CD4-positive, alpha-beta T cell treated with Interleukin-12 subunit alpha and Interleukin-12 subunit beta, for 1 hour (primary cell): ENCODE results near the gene PHC2.

Source experiments
- DNase-seq: peaks from one replicate; pipeline ENCODE4 v3.0.0-alpha.2; 2020

PHC2 gene

GRCh38 chr1:33420870-33421775 lies 9.8 kb downstream of the PHC2 start:
- no peak for DNase-seq

DNA sequence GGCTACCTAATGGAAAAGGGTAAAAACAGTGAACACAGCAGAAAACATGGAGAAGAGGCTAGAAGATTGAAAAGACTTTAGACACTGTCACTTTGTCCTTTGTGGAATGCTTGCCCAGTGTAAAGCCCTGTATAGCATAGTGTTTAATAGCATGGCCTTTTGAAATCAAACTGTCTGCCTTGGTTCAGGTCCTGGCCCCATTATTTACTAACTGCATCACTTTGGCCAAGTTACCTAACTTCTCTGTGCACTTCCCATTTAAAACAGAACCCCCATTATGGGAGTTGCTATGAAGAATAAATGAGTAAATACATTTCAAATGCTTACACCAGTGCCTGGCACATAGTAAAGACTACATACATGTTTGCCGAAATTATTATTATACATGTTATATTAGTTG lies 12.1 kb downstream of the PHC2 start:
- no peak for DNase-seq

DNA sequence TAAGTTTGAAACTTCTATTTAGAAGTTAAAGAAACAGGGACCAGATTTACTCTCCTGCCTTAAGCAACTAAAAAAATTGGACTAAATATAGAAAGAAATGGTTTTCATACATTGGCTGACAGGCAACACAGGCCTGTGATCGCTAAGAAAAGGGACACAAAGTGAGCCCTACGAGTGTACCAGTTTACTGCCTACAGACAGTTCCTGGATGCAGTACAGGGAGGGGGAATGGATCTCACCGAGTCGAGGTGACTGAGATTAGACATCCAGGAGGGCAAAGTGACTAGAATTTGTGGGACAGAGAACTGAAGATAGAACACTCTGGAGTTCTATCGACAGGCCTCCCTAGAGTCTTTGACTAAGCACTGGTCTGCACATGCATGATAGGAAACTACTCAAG lies 16.0 kb downstream of the PHC2 start:
- no peak for DNase-seq

- no peak for DNase-seq
Measured at GRCh38 chr1:33410091-33410701, 20.7 kb downstream of the PHC2 start.

- no peak for DNase-seq
Measured at GRCh38 chr1:33408093-33408436, 22.8 kb downstream of the PHC2 start.

DNA sequence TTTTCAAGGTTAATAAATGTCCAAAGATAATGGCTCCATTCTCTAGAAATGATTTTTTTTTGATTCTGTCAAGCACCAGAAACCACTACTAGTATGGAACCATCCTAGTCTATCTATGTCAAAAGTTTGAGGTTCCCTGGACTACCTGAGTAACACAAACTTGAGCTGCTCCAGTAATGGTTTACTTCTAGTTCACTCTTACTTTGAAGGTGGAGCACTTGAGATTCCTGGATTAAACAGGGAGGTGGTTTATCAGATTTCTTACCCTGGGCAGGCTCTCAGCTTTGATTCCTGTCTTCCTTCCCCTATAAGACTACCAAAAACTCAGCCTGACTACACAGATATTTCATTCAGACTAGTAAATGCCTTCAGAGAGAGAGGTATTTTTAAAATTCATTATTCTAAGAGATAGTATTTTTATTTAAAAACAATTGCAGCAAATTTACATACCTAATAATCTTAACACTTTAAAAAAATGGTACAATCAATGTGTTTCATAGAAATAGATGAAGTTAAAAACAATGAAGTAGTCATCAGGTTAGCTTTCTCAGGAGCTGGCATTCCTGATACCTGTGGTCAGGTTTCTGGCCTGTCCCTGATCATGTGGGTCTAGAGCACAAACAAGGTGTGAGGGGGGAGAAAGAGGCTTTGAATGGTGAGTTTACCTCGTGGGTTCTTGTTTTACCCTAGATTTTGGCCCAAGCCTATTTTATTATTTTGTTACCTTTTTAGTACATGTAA lies 23.4 kb downstream of the PHC2 start:
- no peak for DNase-seq

DNA sequence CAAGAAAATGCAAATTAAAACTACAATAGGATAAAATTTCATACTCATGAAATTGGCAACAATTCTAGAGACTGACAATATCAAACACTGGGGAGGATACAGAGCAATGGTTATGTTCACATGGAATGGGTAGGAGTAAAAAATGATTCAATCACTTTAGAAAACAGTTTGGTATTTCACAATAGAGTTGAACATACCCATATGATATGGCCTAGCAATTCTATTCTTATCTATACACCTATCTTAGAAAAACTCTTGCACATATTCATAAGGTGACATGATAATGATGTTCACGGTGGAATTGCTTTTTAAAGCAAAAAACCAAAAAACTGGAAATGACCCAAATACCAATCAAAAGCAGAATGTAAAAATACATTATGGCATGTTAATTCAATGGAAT lies 28.7 kb downstream of the PHC2 start:
- DNase-seq, result no peak

- no peak for DNase-seq
Measured at GRCh38 chr1:33401471-33401870, 29.4 kb downstream of the PHC2 start.

DNA sequence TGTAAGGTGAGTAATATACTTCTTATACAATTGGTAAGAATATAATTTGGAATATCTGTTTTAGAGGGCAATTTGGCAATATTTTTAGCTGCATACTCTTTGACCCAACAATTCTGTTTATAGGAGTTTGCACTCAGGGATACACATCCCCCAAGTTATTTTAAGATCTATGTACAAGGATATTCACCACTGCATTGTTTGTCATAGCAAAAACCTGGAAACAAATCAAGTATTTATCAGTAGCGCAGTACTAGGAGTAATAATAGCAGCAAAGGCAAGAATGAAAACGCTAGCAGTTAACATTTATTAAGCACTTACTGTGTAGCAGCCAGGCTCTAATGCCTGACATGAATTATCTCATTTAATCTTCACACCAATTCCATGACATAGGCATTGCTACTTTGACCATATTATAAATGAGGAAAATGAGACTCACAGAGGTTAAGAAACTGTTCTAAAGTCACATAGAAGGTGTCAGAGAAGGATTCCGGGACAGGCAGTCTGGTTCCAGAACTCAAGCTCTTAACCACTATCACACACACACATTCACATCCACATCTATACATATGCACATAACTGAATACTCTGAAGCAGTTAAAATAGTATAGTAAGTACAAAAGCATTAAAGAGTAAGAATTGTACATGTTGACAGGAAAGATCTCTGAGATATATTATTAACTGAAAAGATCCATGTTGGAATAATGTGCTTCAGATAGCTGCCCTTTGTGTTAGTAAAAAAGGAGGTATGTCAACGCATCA lies 30.6 kb downstream of the PHC2 start:
- DNase-seq, result no peak

DNA sequence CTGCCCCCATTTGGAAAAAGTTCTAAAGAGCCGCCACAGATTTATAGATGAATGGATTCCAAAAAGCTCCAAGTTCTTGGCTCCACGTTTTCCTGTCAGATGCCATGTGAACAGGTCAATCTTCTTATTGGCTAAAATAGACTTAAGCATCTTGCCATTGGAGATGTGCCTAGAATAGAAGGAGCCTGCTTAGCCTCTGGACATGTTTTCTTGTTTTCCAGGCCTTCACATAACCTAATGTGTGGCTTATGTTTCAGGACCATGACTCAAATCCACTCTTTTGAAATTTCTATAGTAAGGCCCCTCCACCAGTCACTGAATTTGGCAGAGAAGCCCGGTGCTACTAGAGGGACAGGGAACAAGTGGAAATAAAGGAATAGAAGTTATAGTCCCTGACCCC lies 31.5 kb downstream of the PHC2 start:
- DNase-seq, result no peak

DNA sequence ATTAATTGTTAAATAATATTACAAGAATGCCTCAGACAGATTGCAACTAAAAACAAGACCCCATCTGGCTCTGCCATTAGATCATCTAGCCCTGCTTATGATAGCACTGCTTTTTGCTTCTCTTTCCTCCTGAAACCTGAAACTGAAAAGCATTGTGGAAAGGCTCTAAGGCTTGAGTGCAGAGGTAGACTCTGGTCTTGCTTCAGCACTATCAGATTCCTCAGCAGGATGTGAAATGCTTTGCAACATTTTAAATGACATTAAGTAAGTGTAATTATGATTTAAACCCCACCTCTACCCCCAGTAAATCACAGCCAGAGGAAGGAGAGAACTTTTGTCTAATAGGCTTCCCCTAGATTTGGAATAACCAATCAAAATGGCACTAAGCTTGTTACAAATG lies 32.9 kb downstream of the PHC2 start:
- no peak for DNase-seq

DNA sequence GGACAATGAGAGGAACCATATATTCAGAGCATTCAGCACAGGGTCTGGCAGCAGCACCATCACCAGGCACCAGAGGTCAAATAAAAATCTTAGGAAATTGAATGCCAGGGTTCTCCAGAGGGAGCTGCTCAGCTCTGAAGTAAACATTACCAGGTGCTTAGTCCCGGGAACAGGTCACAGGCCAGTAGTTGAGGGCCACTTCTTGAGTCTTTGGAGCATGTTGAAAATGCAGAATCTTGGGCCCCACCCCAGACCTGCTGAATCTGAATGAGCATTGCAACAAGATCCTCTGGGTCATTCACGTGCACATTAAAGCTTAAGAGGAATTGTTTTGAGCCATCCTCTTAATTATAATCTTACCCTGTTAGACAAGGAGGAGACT lies 33.8 kb downstream of the PHC2 start:
- no peak for DNase-seq

GRCh38 chr1:33396188-33397124 lies 34.4 kb downstream of the PHC2 start:
- no peak for DNase-seq

DNA sequence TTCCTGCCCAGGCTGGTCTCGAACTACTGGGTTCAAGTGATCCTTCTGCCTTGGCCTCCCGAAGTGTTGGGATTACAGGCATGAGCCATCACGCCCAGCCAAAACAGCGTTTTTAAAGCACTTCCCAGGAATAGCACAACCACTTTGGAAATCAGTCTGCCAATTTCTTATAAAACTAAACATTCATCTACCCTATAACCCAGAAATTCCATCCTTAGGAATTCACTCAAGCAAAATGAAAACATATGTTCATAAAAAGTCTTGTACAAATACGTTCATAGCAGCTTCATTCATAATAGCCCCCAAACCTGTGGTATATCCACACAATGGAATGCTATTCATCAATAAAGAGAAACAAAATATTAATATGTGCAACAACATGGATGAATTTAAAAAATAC lies 36.1 kb downstream of the PHC2 start:
- DNase-seq, result no peak

GRCh38 chr1:33393991-33394390 lies 36.9 kb downstream of the PHC2 start:
- no peak for DNase-seq

GRCh38 chr1:33393524-33393923 lies 37.4 kb downstream of the PHC2 start:
- DNase-seq, result no peak

DNA sequence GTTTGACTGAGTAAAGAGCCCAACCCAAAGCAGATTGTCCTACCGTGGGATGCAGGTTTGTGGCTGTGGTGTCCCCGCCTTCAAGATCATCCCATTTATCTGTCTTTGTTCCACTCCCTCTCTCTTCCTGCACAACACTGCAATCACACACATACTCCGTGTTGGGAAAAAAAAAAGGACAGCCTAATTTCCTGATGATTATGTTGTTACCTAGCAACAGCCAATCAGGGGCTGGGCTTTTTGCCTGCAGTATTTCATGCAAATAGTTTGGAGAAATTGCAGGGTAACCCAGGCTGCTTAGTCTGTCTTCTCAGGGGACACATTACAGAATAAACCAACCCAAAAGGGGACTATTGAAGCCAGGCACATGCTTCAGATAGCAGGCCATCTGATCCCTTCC lies 38.3 kb downstream of the PHC2 start:
- DNase-seq, result no peak

GRCh38 chr1:33392206-33392605 lies 38.7 kb downstream of the PHC2 start:
- no peak for DNase-seq

DNA sequence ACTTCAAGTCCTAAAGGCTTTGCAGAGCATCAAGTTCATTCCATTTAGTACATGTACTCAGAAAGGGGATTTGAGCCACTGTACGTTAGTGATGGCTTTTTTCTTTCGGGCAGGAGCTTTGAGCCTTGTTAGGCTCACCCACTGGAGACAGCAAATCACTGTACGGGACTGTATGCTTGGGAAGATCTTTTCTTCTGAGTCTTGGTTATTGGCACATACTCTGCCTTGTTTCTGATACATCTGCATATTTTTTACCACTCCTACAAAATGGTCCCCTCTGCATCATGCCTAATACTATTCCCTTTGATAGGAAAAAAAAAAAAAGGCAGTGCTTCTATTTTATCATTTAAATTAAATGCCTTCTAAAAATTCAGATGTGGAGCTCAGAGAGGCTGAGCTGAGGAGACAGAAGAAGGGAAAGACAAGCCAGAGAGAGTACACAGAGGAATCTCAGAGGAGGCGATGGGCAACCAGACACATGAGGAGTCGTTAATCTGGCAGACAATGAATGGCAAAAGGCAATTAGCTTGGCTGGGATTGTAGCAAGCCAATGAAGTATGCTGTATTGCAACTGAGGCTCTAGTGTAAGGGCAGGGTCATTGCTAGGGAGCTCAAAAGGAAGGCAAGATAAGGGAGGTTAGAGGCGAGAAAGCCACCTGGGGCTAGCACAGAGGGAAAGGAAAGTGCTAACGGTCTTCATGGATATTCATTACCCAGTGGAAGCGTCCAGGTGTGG lies 39.4 kb downstream of the PHC2 start:
- DNase-seq, result no peak

GRCh38 chr1:33390542-33390941 lies 40.4 kb downstream of the PHC2 start:
- DNase-seq, result no peak
